Brain pericyte (primary cell): ENCODE results near the gene LAMA3.

Experiments used
- DNase-seq: peaks from one replicate; pipeline ENCODE4 v3.0.0-alpha.2; 2012; ENCODE audit warnings: low read depth, low spot score

The LAMA3 gene

GRCh38 chr18:23668731-23669130, 20.5 kb upstream of the LAMA3 start:
- no peak for DNase-seq

DNA sequence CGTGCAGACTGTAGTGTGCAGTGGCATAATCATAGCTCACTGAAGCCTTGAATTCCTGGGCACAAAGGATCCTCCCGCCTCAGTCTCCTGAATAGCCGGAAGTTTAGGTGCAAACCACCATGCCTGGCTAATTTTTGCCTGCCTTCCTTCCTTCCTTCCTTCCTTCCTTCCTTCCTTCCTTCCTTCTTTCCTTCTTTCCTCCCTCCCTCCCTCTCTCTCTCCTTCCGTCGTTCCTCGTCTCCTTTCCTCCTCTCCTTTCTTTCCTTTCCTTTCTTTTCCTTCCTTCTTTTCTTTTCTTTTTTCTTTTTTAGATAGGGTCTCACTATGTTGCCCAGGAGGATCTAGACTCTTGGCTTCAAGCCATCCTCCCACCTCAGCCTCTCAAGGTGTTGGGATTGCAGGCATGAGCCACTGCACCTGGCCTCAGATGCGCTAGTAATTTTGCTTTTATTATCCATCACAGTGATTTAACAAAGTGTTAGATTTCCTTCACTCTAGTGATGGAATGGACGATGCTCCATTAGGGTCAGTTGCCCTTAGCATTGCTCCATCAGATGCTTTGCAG, 20.0 kb upstream of the LAMA3 start:
- no peak for DNase-seq

DNA sequence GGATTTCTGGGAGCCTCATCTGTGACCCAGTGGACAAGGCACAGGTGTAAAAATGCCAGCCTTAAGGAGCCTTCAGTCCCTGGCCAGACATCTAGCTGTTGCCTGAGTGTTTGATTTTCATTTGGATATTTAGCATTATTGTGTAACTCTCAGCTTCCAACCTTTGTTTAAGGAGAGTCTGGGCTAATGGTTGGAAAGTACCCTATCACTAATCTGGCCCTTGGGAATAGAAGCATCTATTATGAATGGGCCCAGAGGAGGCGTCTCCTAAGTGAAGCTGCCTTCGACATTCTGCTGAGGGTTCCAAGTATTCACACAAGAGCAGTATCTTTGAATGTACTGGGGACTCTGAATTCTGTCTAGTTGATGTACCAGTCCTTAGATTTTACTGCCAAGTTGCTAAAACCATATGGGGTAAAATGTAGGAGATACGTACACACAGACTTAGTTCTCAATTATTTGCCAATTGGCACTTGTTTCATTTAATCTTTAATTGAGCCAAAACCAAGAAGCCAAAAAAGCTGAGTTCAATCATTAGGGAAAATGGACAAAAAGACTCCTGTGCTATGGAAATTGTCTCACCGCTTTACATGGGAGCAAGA, 19.3 kb upstream of the LAMA3 start:
- DNase-seq = no peak

DNA sequence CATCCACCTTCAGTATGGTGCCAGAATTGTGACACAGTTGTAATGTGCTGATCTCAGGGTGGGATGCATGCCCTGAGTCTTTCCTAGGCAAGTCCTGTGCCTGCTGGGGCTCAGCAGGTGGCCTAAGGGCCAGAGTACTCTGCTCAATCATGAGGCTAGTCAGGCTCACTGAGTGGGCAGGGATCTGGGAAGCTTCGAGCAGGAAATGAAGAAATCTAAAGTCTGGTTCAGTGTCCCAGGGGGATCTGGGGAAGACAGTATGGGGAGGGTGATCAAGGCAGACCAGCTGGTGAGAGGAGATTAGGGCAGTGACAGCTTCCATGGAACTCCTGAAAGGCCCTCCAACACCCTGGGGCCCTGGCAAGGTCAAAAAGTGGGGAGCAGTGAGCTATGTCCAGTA, 17.7 kb upstream of the LAMA3 start:
- no peak for DNase-seq

GRCh38 chr18:23673725-23674124, 15.5 kb upstream of the LAMA3 start:
- DNase-seq = no peak

DNA sequence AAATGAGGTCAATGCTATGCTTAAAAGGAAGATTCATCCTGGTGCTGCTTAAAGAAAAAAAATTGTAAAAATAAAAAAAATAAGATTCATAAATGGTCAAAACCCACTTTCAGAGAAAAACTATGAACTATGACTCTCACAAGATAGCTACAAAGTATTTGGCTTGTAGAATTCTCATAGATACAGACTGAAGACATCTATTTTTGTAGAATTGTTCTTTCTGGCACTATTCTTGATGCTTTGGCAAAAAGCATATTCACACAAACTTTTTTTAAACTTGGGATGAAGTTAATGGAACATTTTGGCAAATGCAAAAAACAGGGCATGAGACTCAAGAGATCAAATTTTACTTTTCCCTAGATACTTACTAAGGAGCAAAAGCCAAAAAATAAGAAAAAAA, 14.0 kb upstream of the LAMA3 start:
- DNase-seq = no peak

DNA sequence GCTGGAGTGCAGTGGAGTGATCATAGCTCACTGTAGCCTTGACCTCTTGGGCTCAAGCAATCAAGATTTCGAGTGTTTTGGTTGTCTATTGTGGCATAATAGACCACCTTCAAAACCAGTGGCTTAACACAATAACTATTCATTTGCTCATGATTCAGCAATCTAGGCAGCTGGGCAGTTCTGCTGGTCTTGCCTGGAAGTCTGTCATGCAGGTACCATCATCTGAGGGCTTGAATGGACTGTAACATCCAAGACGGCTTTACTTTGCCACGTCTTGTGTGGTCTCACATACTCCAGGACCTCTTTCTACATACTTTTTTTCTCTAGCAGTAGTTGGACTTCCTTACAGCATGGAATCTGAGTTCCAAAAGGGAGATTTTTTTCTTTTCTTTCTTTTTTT, 13.4 kb upstream of the LAMA3 start:
- no peak for DNase-seq

GRCh38 chr18:23682045-23682444, 7.2 kb upstream of the LAMA3 start:
- DNase-seq = no peak

GRCh38 chr18:23682472-23682871, 6.8 kb upstream of the LAMA3 start:
- no peak for DNase-seq

- DNase-seq = no peak
Observed at GRCh38 chr18:23683155-23683554, 6.1 kb upstream of the LAMA3 start.

GRCh38 chr18:23683671-23684070, 5.6 kb upstream of the LAMA3 start:
- DNase-seq = no peak

DNA sequence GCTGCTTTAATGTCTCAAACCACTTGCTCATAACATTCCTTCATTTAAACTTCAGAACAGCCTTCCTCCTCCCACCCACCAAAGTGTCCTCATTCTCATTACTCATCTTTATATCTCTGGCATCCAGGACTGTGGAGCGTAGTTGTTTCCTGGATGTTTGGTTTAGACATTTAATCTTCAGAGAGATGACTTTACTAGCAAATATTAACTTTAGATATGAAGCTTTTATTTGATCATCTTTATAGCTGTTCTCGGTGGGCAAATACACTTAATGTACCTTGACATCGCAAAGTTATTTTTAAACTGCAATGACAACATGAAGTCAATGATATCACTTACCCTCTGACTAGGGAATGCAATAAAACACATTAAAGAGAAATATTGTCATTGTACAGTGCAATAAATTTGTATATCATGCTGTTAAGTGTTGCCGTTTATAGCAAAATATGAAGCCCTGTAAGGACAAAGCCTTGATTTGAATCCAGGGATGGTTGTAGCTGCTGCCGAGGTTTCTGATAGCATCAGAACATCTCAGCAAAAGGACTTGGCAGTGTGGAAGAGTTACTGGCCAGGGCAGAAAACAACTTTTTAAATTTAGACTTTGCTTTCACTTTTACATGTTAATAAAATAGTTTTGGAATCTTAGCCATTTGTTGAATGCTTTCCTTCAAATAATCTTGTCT, 4.6 kb upstream of the LAMA3 start:
- DNase-seq = no peak

GRCh38 chr18:23688528-23688927, 725 bp upstream of the LAMA3 start:
- no peak for DNase-seq

GRCh38 chr18:23689616-23690504, 607 bp downstream of the LAMA3 start:
- DNase-seq = no peak

GRCh38 chr18:23690505-23691068, 1.3 kb downstream of the LAMA3 start:
- DNase-seq = no peak

- no peak for DNase-seq
Observed at GRCh38 chr18:23693846-23694245, 4.6 kb downstream of the LAMA3 start.

- DNase-seq = no peak
Observed at GRCh38 chr18:23694637-23695430, 5.6 kb downstream of the LAMA3 start.

DNA sequence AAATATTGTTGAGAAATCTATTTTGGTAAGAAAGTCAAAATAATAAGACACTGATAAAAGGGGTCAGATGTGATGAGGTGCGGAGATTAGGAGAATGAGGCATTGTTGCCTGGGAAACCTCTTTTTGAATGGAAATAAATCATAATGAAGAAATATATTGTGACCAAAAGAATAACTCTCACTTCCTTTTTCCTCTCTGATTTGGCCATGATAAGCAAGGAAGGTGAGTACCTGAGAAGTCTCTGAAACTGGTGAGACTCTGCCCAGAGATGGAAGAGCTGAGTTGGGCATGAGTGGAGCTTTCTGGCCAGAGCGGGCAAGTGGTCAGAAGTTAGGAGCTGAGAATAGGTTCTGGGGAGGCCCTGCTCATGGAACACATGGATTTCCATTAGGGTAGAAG, 11.8 kb downstream of the LAMA3 start:
- DNase-seq = no peak

DNA sequence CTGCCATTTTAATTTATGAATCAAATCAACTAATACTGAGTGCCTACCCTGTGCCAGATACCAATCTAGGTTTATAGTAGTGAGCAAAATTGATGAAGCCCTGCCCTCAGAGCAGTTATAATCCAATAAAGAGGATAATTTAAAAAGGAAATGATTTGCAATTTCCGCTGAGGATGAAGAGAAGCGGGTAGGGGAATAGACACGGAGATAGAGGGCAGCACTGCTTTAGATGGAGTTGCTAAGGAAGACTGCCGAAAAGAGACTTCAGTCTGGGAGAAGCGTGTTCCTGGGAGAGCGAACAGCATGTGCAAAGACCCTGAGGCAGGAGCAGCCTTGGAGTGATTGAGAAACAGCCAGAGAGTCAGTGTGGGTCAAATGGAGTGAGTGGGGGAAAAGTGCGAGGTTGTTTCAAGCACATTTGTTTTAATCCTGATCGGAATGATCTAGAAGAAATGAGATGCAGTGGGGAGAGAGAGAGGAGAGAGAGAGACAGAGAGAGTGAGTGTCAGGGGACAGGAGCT, 12.4 kb downstream of the LAMA3 start:
- no peak for DNase-seq

- no peak for DNase-seq
Observed at GRCh38 chr18:23702606-23703005, 13.4 kb downstream of the LAMA3 start.
